Fibroblast of lung (primary cell): Measurements from ENCODE around the gene ZKSCAN1. TPM values are rescaled to one million over a fixed set of nuclear protein-coding genes. Genes with fewer than 3 reads are reported as not detected.
A peak's percentile ranks its signal among the peaks of the same experiment; 100 is the strongest.

ENCODE experiments used
- DNase-seq, 2 donors: peaks; one replicate each; pipeline versions ENCODE4 v3.0.0 to v3.0.0-alpha.2; 2010; ENCODE audit warnings: low read depth in 2 of 2
- H2AFZ ChIP-seq: 2 replicates; pipeline ENCODE4 v1.5.1; 2012; ENCODE audit warnings: low read length, control low read depth, inconsistent platforms
- H3K27ac ChIP-seq: 2 replicates; pipeline ENCODE4 v1.5.1; 2011; ENCODE audit warnings: low read length, control low read depth; ENCODE audit not compliant: insufficient read depth
- H3K27me3 ChIP-seq: 2 replicates; pipeline ENCODE4 v1.5.1; 2011; ENCODE audit warnings: mild to moderate bottlenecking, low read length; ENCODE audit not compliant: control insufficient read depth, insufficient read depth
- H3K36me3 ChIP-seq: 2 replicates; pipeline ENCODE4 v1.5.1; 2011; ENCODE audit warnings: low read length; ENCODE audit not compliant: control insufficient read depth, insufficient read depth
- H3K4me1 ChIP-seq: 2 replicates; pipeline ENCODE4 v1.5.1; 2011; ENCODE audit warnings: low read length; ENCODE audit not compliant: control insufficient read depth, insufficient read depth; ENCODE audit errors: extremely low read depth
- H3K4me2 ChIP-seq: 2 replicates; pipeline ENCODE4 v1.5.1; 2011; ENCODE audit warnings: low read length, control low read depth; ENCODE audit not compliant: insufficient read depth; ENCODE audit errors: extremely low read depth
- H3K4me3 ChIP-seq, 4 experiments: fragments of 200-600 bp in 1 of 4; sonication (generic) in 1 of 4; replicated peaks in 1 of 4; 2 replicates each; pipeline ENCODE4 v1.5.1; 2011 to 2016; ENCODE audit warnings: low read length in 4 of 4, low read depth in 3 of 4, mild to moderate bottlenecking in 3 of 4, control low read depth in 2 of 4, inconsistent platforms in 1 of 4, mixed read lengths in 1 of 4; ENCODE audit not compliant: insufficient read depth in 1 of 4; ENCODE audit errors: control extremely low read depth in 1 of 4
- H3K79me2 ChIP-seq: 2 replicates; pipeline ENCODE4 v1.5.1; 2012; ENCODE audit warnings: mild to moderate bottlenecking, low read length, inconsistent platforms; ENCODE audit not compliant: control insufficient read depth, insufficient read depth
- H3K9ac ChIP-seq: 2 replicates; pipeline ENCODE4 v1.5.1; 2011; ENCODE audit warnings: mild to moderate bottlenecking, low read length, control low read depth; ENCODE audit not compliant: insufficient read depth
- H3K9me3 ChIP-seq: 2 replicates; pipeline ENCODE4 v1.5.1; 2012; ENCODE audit warnings: low read depth, low read length; ENCODE audit not compliant: control insufficient read depth, insufficient read depth
- H4K20me1 ChIP-seq: 2 replicates; pipeline ENCODE4 v1.5.1; 2011; ENCODE audit warnings: low read length; ENCODE audit not compliant: control insufficient read depth, insufficient read depth; ENCODE audit errors: extremely low read depth
- CTCF ChIP-seq, 2 donors: IDR thresholded peaks in 1 of 2; conservative IDR thresholded peaks in 1 of 2; 1 replicate in 1 of 2; 2 replicates in 1 of 2; pipeline ENCODE4 v1.5.1; 2011 to 2012; ENCODE audit warnings: low read length in 2 of 2, control low read depth in 1 of 2, inconsistent platforms in 1 of 2, low read depth in 1 of 2, mild to moderate bottlenecking in 1 of 2
- EZH2 ChIP-seq: IDR thresholded peaks from 2 replicates; pipeline ENCODE4 v1.5.1; 2012; ENCODE audit warnings: low read length, control low read depth, mild to moderate bottlenecking; ENCODE audit errors: missing control alignments
- polyA plus RNA-seq, 2 donors: library from polyadenylated mRNA; depleted of rRNA in 1 of 2; stranded (reverse) in 1 of 2; unstranded in 1 of 2; fragments of >200 nt; gene quantifications; 2 replicates each; pipeline ENCODE4 v1.2.1, GENCODE V29; 2011 to 2012; ENCODE audit warnings: missing spikeins in 1 of 2
- total RNA-seq: library from RNA; depleted of rRNA; stranded (reverse); fragments of >200 nt; gene quantifications from 2 replicates; pipeline ENCODE4 v1.2.1, GENCODE V29; 2014

ZKSCAN1 gene
- total and polyA plus RNA-seq, 2 donors (not counting 1 experiment from before 2014, with no cell fraction given), result 25.3 to 50.2 TPM

GRCh38 chr7:100019908-100020307, 4.5 kb downstream of the ZKSCAN1 start:
- TF ChIP-seq CTCF (conservative IDR thresholded peaks at IDR 0.05 in 1 of 2, IDR thresholded peaks at IDR 0.05 in 1 of 2; ENCODE audit: low read depth in 1 of 2, low read length in 2 of 2) (no peak), EZH2 (no peak)
- Histone ChIP-seq H3K4me2 (no peak overlapping the region), H3K27ac (no peak overlapping the region), H3K36me3 (peaks cover 10% of the 10 kb centered on the region), H4K20me1 (no peaks in the 10 kb centered on the region), H3K27me3 (no peaks in the 10 kb centered on the region), H3K9me3 (no peaks in the 10 kb centered on the region), H3K4me1 (peaks cover 2% of the 10 kb centered on the region), H3K79me2 (peaks cover 54% of the 10 kb centered on the region), H3K4me3 (no peak overlapping the region), H2AFZ (no peak overlapping the region), H3K9ac (no peak overlapping the region)
- no peak for DNase-seq

GRCh38 chr7:100021297-100021696, 5.9 kb downstream of the ZKSCAN1 start:
- Histone ChIP-seq H3K4me3 (no peak overlapping the region), H3K4me2 (no peak overlapping the region), H3K9me3 (no peaks in the 10 kb centered on the region), H2AFZ (no peak overlapping the region), H3K79me2 (peaks cover 47% of the 10 kb centered on the region), H3K27ac (no peak overlapping the region), H3K27me3 (no peaks in the 10 kb centered on the region), H3K9ac (no peak overlapping the region), H3K36me3 (peaks cover 15% of the 10 kb centered on the region), H3K4me1 (peaks cover 2% of the 10 kb centered on the region), H4K20me1 (no peaks in the 10 kb centered on the region)
- DNase-seq, result peak in 1 of 2 donors; percentile 33
- TF ChIP-seq EZH2, result no peak

GRCh38 chr7:100022621-100023020, 7.2 kb downstream of the ZKSCAN1 start:
- Histone ChIP-seq H3K79me2 (peaks cover 33% of the 10 kb centered on the region), H3K4me1 (no peaks in the 10 kb centered on the region)

More at GRCh38 chr7:100022621-100023020, 7.2 kb downstream of the ZKSCAN1 start:
- DNase-seq, result no peak
- no peak overlapping the region for H2AFZ ChIP-seq
- no peak overlapping the region for H3K4me3 ChIP-seq
- no peaks in the 10 kb centered on the region for H3K27me3 ChIP-seq
- no peak overlapping the region for H3K4me2 ChIP-seq
- H3K9ac ChIP-seq, result no peak overlapping the region
- H3K9me3 ChIP-seq, result no peaks in the 10 kb centered on the region
- no peaks in the 10 kb centered on the region for H4K20me1 ChIP-seq
- H3K27ac ChIP-seq, result no peak overlapping the region
- peaks cover 15% of the 10 kb centered on the region for H3K36me3 ChIP-seq
- no peak for TF ChIP-seq CTCF (conservative IDR thresholded peaks at IDR 0.05 in 1 of 2, IDR thresholded peaks at IDR 0.05 in 1 of 2; ENCODE audit: low read depth in 1 of 2, low read length in 2 of 2)
- TF ChIP-seq EZH2, result no peak
